ENCODE measurements around the gene PARP12.
A peak's percentile ranks its signal among the peaks of the same experiment; 100 is the strongest.

Gene PARP12

DNA sequence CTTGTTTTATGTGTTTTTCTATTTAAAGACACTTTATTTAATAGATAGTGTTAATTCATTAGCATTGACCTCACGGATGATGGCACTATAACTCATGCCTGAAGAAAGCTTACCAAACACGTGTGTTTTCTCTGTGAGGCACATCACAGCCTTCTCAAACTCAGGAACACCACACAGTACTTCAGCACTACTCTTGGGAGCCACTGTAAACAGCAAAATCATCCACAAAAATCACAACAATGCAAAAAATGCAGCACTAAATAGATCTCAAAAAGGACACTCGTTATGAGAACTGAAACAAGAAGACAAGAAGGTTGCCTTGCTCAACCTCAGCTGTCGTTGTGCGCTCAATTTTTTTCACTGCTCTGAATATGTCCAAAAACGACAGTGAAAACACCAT, 12.0 kb upstream of the PARP12 start:
- Histone ChIP-seq H3K4me3 (ENCODE audit: low read depth, low read length) (no peak overlapping the region), H3K27ac (no peak overlapping the region), H3K36me3 (replicated peaks) (no peaks in the 10 kb centered on the region), H3K27me3 (replicated peaks) (no peaks in the 10 kb centered on the region)
- DNase-seq = peak; percentile 40
- no peak for TF ChIP-seq CTCF (IDR thresholded peaks at IDR 0.05; ENCODE audit: low read depth, low read length, missing control alignments)
- in situ Hi-C loops (cut with HindIII; ENCODE audit: low pct_ligation_motif_present, low sequenced_read_pairs) = no loop called here

GRCh38 chr7:140070546-140070945, 7.8 kb upstream of the PARP12 start:
- H3K36me3 ChIP-seq (replicated peaks) = no peaks in the 10 kb centered on the region
- DNase-seq = no peak
- H3K4me3 ChIP-seq (ENCODE audit: low read depth, low read length) = no peak overlapping the region
- in situ Hi-C loops (cut with HindIII; ENCODE audit: low pct_ligation_motif_present, low sequenced_read_pairs) = no loop called here
- TF ChIP-seq CTCF (IDR thresholded peaks at IDR 0.05; ENCODE audit: low read depth, low read length, missing control alignments) = no peak
- H3K27me3 ChIP-seq (replicated peaks) = no peaks in the 10 kb centered on the region
- no peak overlapping the region for H3K27ac ChIP-seq

DNA sequence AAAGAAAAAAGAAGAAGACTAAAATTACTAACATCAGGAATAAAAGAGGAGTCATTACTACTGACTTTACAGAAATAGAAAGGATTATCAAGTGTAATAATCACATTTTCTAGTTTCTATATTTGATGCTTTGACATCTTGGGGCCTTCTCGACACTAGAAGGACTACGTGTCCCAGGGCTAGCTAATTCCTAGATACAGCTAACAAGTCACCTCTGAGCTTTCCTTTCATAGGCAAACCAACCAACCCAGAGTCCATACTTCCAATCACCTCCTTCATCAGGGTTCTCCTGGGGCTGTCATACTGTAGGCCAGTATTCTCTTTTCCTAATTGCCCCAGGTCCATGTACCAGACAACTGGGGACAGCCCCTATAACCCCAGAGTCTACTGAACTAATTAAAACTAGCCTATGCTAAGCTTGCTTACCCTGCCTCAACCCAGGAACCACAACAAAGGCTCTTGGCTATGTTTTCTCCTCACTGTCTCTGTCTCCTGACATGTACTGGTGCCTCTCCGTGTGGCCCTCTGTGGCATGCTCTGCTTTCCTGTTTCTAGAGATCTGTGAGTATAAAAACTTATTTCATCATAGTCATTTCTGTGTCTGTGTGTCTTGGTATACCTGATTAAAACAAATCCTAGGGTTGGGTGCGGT, 6.7 kb upstream of the PARP12 start:
- Histone ChIP-seq H3K4me3 (ENCODE audit: low read depth, low read length) (no peak overlapping the region), H3K27ac (no peak overlapping the region), H3K36me3 (replicated peaks) (no peaks in the 10 kb centered on the region), H3K27me3 (replicated peaks) (no peaks in the 10 kb centered on the region)
- no peak for DNase-seq
- in situ Hi-C loops (cut with HindIII; ENCODE audit: low pct_ligation_motif_present, low sequenced_read_pairs) = no loop called here
- no peak for TF ChIP-seq CTCF (IDR thresholded peaks at IDR 0.05; ENCODE audit: low read depth, low read length, missing control alignments)

GRCh38 chr7:140068033-140068432, 5.3 kb upstream of the PARP12 start:
- TF ChIP-seq CTCF (IDR thresholded peaks at IDR 0.05; ENCODE audit: low read depth, low read length, missing control alignments) = no peak
- H3K27me3 ChIP-seq (replicated peaks) = no peaks in the 10 kb centered on the region

DNA sequence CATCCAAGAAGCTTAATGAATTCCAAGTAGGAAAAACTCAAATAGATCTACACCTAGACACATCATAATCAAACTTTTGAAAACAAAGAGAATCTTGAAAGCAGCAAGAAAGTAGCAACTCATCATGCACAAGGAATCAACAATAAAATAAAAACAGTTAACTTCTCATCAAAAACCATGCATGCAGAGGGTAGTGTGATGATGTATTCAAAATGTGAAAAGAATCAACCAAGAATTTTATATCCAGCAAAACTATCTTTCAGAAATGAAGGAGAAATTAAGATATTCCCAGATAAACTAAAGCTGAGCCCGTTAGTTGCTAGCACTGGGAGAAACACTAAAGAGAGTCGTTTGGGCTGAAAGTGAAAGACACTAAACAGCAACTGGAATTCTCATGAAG, 4.3 kb upstream of the PARP12 start:
- Histone ChIP-seq H3K36me3 (replicated peaks) (no peaks in the 10 kb centered on the region), H3K27me3 (replicated peaks) (no peaks in the 10 kb centered on the region), H3K27ac (no peak overlapping the region), H3K4me3 (ENCODE audit: low read depth, low read length) (no peak overlapping the region)
- in situ Hi-C loops (cut with HindIII; ENCODE audit: low pct_ligation_motif_present, low sequenced_read_pairs) = no loop called here
- TF ChIP-seq CTCF (IDR thresholded peaks at IDR 0.05; ENCODE audit: low read depth, low read length, missing control alignments) = no peak
- no peak for DNase-seq

More at GRCh38 chr7:140068033-140068432, 5.3 kb upstream of the PARP12 start:
- Histone ChIP-seq H3K4me3 (ENCODE audit: low read depth, low read length) (no peak overlapping the region), H3K27ac (no peak overlapping the region), H3K36me3 (replicated peaks) (no peaks in the 10 kb centered on the region)
- DNase-seq = no peak
- in situ Hi-C loops (cut with HindIII; ENCODE audit: low pct_ligation_motif_present, low sequenced_read_pairs) = no loop called here

GRCh38 chr7:140062118-140062527, 628 bp downstream of the PARP12 start:
- no peaks in the 10 kb centered on the region for H3K27me3 ChIP-seq (replicated peaks)
- peak overlapping the region; percentile 65 for H3K4me3 ChIP-seq (ENCODE audit: low read depth, low read length)
- peaks cover 2% of the 10 kb centered on the region for H3K36me3 ChIP-seq (replicated peaks)
- in situ Hi-C loops (cut with HindIII; ENCODE audit: low pct_ligation_motif_present, low sequenced_read_pairs) = no loop called here
- H3K27ac ChIP-seq = peak overlapping the region; percentile 66
- no peak for DNase-seq
- TF ChIP-seq CTCF (IDR thresholded peaks at IDR 0.05; ENCODE audit: low read depth, low read length, missing control alignments) = no peak

All from brain microvascular endothelial cell (primary cell).